Kidney epithelial cell (primary cell): ENCODE results near the gene KIFC3. TPM values are rescaled to one million over a fixed set of nuclear protein-coding genes. Genes with fewer than 3 reads are reported as not detected.

ENCODE experiments used
- DNase-seq: peaks from one replicate; pipeline ENCODE4 v3.0.0-alpha.2; 2010; ENCODE audit warnings: low read depth
- H3K27me3 ChIP-seq: 2 replicates; pipeline ENCODE4 v1.6.0; 2011; ENCODE audit warnings: low read length; ENCODE audit not compliant: control insufficient read depth, insufficient read depth
- H3K36me3 ChIP-seq: 2 replicates; pipeline ENCODE4 v1.5.1; 2011; ENCODE audit warnings: low read length; ENCODE audit not compliant: control insufficient read depth, insufficient read depth
- H3K4me3 ChIP-seq: 2 replicates; pipeline ENCODE4 v1.5.1; 2011; ENCODE audit warnings: low read depth, mild to moderate bottlenecking, control low read depth, low read length
- CTCF ChIP-seq: IDR thresholded peaks from 2 replicates; pipeline ENCODE4 v1.5.1; 2011; ENCODE audit warnings: mild to moderate bottlenecking, moderate library complexity, low read length, control low read depth, inconsistent platforms; ENCODE audit not compliant: insufficient read depth, poor library complexity, severe bottlenecking
- total RNA-seq: library from RNA; depleted of rRNA; stranded (reverse); fragments of >200 nt; gene quantifications from 2 replicates; pipeline ENCODE4 v1.2.3, GENCODE V29; 2015

KIFC3 gene
- total RNA-seq, 1 donor from 2014 or later = 84.9 TPM

DNA sequence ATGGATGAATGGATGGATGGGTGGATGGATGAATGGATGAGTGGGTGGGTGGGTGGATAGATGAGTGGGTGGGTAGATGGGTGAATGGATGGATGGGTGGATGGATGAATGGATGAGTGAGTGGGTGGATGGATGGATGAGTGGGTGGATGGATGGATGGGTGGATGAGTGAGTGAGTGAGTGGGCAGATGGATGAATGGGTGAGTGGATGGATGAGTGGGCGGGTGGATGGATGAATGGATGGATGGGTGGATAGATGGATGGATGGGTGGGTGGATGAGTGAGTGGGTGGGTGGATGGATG, 73.2 kb downstream of the KIFC3 start:
- H3K4me3 ChIP-seq = no peak overlapping the region
- no peak for TF ChIP-seq CTCF

GRCh38 chr16:57728336-57729181, 73.7 kb downstream of the KIFC3 start:
- no peaks in the 10 kb centered on the region for H3K36me3 ChIP-seq
- TF ChIP-seq CTCF = no peak
- no peak for DNase-seq
- H3K27me3 ChIP-seq = no peaks in the 10 kb centered on the region
- H3K4me3 ChIP-seq = no peak overlapping the region

More for the DNA sequence above, 73.2 kb downstream of the KIFC3 start:
- Histone ChIP-seq H3K27me3 (no peaks in the 10 kb centered on the region), H3K36me3 (no peaks in the 10 kb centered on the region)
- DNase-seq = no peak

- DNase-seq = no peak
- Histone ChIP-seq H3K36me3 (no peaks in the 10 kb centered on the region), H3K27me3 (no peaks in the 10 kb centered on the region), H3K4me3 (no peak overlapping the region)
- no peak for TF ChIP-seq CTCF
These were observed 74.7 kb downstream of the KIFC3 start for GRCh38 chr16:57727610-57728009.

DNA sequence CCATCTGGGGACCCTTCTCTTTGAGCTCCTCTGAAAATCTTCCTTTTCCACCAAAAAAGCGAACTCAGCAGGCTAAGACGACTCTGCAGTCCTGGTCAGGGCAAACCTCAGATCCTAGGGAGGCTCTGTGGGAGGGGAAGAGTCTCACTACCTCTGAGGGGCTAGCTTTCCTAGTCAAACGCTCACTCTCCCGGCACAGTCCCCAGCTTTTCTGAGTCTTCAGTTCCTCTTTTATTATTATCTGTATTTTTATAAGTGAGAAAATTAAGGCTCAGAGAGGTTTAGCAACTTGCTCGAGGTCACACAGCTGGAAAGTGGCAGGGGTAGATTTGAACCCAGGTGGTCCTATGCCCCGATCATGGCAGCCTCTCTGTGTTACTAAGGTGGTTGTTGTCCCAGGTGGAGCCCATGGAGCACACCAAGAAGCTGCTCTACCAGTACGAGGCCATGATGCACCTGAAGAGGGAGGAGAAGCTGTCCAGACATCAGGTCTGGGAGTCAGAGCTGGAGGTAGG, 75.8 kb downstream of the KIFC3 start:
- H3K36me3 ChIP-seq = no peaks in the 10 kb centered on the region
- no peak for TF ChIP-seq CTCF
- H3K27me3 ChIP-seq = no peaks in the 10 kb centered on the region
- H3K4me3 ChIP-seq = no peak overlapping the region
- no peak for DNase-seq

DNA sequence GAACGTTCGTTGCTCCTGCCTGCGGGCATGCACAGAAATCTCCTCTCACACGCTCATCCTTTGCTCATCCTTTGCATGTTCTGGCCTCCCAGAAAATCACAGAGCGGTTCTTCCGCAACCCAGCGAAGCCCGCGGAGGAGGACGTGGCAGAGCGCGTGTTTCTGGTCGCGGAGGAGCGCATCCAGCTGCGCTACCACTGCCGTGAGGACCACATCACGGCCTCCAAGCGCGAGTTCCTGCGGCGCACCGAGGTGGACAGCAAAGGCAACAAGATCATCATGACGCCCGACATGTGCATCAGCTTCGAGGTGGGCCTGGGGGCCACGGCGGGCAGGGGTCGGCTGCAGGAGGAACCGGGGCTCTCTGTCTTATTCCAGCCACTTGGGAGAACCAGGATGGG, 76.3 kb downstream of the KIFC3 start:
- Histone ChIP-seq H3K36me3 (no peaks in the 10 kb centered on the region), H3K4me3 (no peak overlapping the region), H3K27me3 (no peaks in the 10 kb centered on the region)
- DNase-seq = no peak
- no peak for TF ChIP-seq CTCF

DNA sequence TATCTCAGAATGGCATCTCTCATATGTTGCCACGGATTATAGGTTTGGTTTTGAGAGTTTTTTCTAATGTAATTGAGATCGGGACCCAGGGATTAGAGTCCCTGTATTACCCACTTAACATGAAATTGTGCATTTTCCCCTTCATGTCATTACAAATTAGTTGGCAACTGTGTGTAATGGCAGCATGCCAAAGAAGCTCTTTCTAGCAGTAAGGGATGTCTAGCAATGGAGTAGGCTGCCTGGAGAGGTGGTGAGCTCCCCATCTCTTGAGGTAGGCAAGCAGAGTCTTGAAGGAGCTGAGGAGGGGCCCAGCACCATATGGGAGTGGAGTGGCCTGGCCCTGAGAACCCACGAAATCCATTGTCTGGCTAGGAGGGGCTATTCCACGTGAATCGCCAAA, 76.7 kb downstream of the KIFC3 start:
- no peak for TF ChIP-seq CTCF
- H3K27me3 ChIP-seq = no peaks in the 10 kb centered on the region
- DNase-seq = no peak
- H3K4me3 ChIP-seq = no peak overlapping the region
- no peaks in the 10 kb centered on the region for H3K36me3 ChIP-seq
